SH-SY5Y (cell line): Measurements from ENCODE around the gene PRTN3.

Source experiments
- GATA2 ChIP-seq: IDR thresholded peaks from 2 replicates; pipeline ENCODE4 v1.6.1; 2011; ENCODE audit warnings: mild to moderate bottlenecking, low read depth, low read length
- GATA3 ChIP-seq: IDR thresholded peaks from 2 replicates; pipeline ENCODE4 v1.6.1; 2011; ENCODE audit warnings: low read depth, mild to moderate bottlenecking, low read length, moderate library complexity

PRTN3 gene, protein sequence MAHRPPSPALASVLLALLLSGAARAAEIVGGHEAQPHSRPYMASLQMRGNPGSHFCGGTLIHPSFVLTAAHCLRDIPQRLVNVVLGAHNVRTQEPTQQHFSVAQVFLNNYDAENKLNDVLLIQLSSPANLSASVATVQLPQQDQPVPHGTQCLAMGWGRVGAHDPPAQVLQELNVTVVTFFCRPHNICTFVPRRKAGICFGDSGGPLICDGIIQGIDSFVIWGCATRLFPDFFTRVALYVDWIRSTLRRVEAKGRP

DNA sequence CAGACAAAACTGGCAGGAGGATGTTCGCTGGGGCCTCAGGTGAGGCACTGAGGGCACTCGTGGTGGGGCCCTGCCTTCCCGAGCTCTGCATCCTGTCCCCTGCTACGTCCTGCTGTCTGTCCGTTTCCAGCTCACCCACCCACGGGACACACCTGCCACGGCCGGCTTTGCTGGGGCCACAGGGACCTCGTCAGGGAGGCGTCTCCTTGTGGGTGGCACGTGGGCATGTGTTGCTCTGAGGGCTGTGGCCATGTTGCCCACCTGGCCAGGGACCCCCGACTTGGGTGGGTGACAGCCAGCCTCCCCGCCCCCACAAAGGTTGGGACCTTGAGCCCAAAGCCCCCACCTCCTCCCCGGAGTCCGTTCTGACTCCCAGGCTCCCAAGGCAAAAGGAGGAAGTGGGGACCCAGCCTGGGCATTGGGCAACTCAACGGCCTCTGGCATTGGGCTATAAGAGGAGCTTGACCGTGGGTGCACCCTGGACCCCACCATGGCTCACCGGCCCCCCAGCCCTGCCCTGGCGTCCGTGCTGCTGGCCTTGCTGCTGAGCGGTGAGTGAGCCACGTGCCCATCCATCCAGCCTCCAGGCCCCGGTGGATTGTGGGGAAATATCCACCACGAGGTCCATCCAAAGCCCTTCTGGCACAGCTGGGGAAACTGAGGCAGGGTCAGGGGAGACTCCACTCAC lies at the start of gene PRTN3:
Gene PRTN3 (plus strand): TSS at position 481 of the 688 bp plus-strand sequence. CDS start 10 bp downstream, at position 491.
- TF ChIP-seq GATA2 (no peak), GATA3 (no peak)

DNA sequence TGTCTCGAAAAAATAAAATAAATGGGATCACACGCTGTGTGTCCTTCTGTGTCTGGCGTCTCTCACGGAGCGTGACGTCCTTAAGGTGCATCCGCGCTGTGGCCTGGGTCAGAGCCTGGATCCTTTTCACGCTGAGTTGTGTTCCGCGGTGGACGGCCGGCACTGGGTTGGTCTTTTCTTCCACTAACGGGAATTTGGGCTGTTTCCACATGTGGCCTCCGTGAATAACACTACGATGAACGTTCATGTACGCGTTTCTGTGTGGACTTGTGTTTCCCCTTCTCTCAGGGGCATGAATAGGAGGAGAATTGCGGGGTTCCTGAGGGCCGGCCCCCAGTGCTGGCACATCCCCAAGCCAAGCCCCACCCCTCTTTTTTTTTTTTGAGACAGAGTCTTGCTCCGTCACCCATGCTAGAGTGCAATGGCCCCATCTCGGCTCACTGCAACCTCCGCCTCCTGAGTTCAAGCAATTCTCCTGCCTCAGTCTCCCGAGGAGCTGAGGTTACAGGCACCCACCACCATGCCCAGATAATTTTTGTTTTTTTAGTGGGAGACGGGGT lies 49.7 kb upstream of the PRTN3 start:
- TF ChIP-seq GATA3 = no peak
- TF ChIP-seq GATA2 = no peak

DNA sequence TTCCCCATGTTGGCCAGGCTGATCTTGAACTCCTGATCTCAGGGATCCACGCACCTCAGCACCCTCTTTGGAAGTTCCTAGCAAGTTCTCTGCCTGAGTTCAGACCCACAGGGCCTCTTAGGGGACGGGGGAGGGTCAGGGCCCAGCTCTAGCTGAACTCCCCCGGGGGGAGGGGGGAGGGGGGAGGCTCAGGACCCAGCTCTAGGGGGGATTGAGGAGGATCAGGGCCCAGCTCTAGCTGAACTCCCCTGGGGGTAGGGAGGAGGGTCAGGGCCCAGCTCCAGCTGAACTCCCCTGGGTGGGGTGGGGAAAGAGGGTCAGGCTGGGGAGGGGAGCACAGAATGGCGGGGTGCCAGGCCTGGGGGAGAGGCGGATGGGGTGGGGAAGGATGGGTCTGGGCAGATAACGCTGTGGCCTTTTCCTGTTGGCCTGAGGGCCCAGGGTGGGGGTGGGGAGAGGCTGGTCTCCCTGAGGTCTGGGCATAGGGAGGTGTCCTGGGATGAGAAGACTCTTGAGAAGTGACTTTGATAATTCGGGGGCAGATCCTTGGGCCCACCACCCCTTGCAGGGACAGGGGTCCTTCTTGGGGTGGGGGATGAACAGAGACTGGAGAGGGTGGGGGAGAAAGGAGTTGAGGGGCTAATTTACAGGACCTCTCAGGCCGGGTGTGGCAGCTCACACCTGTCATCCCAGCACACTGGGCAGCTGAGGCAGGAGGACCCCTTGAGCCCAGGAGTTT lies 49.1 kb upstream of the PRTN3 start:
- TF ChIP-seq GATA3 (no peak), GATA2 (no peak)

DNA sequence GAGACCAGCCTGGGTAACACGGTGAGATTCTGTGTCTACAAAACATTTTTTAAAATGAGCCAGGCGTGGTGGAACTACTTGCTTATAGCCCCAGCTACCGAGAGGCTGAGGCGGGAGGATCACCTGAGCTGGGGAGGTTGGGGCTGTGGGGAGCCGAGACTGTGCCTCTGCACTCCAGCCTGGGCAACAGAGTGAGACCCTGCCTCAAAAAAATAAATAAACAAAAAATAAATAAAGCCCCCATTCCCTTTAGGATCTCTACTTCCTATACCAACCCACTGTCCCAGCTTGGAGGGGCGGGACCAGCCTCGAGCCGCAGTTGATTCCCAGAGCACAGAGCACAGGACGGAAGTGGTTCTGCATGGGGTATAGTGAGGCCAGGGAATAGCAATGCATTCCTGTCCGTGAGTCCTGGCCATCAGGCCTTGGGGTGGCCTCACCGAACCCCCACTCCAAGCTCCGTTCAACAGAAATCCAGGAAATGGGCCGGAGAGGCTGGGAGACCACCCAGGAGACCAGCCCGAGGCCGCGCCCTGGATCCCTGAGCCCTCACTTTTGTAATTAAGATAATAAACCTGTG lies 48.4 kb upstream of the PRTN3 start:
- TF ChIP-seq GATA2 = no peak
- no peak for TF ChIP-seq GATA3

DNA sequence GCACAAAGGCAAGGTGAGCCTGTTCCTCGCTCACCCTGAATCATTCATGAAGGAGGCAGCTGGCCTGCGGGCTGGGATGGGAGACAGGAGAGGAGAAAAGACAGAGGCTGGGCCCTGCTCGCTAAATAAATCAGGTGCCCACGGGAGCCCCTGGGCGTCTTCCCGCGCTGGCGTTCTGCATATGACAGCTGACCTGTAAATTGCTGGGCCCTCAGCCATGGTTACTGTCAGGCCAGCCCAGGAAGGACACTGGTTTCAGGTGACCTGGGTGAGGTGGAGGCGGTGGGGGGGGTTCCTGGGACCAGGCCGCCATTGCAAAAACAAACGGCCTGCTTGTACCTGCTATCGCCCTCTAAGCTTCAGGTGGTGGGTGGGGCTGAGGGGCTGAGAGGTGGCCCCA lies 47.0 kb upstream of the PRTN3 start:
- TF ChIP-seq GATA2 (no peak), GATA3 (no peak)

DNA sequence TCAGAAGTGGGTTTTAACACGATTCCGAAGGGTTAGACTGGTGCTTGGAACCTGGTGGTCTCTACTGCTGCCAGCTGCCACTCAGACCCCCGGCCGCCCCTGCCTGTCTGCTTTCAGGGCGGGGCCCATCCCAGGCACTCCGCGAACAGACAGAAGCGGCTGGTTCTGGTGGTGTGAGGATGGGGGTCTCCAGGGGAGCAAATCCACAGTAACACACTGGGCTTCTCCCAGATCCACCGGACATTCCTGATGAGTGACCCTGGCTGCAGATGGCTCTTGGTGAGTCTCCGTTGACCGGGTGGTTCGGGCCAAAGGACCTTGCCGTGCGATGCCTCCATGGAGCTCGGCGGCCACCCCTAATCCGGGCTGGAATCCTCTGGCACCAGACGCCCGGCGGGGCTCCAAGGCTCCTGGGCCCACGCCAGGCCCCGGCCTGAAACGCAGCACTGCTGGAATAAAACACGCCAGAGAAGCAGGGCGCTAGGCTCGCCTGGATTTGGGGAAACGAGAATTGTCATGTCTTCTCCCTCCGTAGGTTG lies 45.7 kb upstream of the PRTN3 start:
- TF ChIP-seq GATA2 (no peak), GATA3 (no peak)

DNA sequence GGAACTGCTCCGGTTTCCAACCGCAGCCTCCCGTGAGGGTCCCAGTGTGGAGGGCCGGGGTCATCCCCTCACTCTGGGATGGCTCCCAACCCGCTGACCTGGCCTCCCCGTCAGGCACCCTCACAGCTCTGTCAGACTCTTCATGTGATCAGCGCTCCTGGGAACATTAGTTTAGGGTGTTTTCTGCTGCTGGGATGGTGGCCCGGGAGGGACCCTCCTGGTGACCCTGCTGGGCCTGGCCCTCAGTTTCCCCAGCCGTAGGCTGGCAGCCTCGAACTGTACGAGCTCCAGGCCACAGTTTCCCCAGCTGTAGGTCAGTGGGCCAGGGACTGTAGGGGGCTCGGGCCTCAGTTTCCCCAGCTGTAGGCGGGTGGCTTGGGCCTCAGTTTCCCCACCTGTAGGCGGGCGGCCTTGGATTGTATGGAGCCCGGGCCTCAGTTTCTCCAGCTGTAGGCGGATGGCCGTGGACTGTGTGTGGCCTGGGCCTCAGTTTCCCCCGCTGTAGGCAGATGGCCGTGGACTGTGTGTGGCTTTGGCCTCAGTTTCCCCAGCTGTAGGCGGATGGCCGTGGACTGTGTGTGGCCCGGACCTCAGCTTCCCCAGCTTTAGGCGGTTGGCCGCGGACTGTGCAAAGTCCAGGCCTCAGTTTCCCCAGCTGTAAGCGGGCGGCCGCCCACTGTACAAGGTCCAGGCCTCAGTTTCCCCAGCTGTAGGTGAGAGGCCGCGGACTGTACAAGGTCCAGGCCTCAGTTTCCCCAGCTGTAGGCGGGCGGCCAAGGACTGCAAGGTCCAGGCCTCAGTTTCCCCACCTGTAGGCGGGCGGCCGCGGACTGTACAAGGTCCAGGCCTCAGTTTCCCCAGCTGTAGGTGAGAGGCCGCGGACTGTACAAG lies 44.9 kb upstream of the PRTN3 start:
- no peak for TF ChIP-seq GATA3
- TF ChIP-seq GATA2 = no peak

DNA sequence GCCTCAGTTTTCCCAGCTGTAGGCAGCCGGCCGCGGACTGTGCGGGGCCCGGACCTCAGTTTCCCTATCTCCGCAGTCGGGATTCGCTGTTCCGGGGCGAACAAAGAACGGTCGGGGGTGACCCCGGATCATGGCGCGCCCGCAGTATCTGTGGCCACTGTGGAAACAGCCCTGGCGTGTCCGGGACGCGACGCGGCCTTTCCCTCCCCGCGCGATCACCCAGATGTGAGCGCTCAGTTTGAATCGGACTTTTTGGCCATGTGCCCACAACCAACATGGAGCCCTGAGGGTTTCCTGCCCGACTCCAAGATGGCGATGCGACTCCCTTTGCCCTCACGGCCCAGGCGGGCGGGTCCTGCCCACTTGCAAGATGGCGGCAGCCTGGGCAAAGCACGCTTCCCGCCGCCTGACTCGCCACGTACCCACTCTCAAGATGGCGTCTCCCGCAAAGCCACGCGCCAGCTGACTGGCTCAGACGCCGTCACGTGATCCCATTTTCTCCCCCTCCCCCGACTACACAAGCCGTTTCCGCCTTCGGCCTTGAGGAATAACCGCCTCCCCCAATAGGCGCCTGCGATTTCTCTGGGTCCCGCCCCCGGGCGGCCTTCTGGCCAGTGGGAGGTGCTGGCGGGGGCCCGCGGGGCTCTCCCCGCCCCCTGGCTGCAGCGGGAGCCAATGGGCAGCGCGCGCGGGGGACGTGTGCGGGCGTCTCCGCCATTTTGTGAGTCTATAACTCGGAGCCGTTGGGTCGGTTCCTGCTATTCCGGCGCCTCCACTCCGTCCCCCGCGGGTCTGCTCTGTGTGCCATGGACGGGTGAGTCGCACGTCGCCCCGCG lies 43.9 kb upstream of the PRTN3 start, which contains the start of gene PTBP1:
Gene PTBP1 (plus strand): TSS at position 761 of the 836 bp plus-strand sequence. CDS start 46 bp downstream, at position 807.
- no peak for TF ChIP-seq GATA3

DNA sequence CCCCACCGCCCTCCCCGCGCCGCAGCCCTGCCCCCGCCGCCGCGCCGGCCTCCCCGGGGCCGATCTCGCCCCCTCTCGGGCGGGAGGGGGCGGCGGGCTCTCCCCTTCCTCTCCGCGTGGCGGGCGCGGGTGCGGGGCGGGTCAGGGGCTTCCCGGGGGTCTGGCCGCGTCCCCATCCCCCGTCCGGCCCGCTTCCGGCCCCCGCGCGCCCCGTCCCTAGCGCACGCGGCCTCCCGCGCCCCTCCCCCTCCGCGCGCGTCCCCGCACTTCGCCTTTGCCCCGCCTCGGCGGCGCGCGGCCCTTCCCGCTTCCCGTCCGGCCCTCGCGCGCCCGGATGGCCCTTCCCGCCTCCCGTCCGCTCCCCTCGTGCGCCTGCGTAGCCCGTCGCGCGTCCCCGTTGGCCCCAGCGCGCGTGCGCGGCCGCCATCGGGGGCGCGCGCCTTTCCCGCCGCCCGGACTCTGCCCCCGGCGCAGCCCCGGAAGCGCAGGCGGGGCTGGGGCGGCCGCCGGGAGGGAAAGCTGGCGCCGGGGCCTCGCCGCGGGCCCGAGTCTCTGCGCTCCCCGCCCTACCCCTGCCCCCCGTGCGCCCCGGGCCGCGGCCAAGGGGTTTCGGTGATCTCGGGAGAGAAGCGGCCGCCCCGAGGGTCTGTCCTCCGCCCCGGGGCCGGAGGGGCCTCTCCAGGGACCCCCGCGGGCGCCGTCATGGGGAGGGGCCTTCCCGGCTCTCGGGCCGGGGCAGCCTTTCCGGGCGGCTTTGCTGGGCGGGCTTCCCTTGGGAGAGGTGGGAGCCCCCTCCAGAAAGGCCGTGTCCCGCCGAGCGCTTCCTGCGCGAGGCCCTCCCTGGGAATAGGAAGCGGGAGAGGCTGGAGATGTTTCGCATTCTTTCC lies 43.0 kb upstream of the PRTN3 start:
- TF ChIP-seq GATA3 (no peak), GATA2 (no peak)

DNA sequence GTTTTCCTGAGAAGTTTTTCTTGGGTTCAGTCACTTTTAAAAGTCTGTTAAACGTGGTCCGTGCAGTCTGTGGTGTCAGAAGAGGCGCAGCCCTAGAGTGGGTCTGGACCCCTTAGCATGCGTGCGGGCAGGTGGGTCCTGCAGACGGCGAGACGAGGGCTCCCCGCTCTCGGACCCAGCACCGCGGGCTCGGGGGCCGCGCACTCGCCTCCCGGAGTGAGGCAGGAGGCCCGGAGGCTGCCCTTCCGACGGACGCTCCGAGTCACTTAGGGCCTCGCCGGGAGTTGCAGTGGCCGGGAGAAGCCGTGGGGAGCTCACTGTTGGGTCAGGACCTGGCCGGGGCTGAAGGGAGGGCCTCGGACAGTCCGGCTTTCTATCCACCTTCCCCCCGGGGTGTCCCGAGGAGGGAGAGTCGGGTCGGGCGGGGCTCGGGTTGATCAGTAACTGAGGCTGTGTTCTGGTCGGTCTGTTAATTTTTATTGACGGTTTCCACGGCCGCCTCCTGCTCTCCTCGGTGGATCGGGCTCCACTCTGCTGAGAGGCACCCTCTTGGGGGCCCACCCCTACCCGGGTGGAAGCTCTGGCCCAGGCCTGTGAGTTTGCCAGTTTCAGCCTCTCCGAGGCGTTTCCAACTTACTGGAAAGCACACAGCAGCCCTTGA lies 42.3 kb upstream of the PRTN3 start:
- TF ChIP-seq GATA2 (no peak), GATA3 (no peak)

DNA sequence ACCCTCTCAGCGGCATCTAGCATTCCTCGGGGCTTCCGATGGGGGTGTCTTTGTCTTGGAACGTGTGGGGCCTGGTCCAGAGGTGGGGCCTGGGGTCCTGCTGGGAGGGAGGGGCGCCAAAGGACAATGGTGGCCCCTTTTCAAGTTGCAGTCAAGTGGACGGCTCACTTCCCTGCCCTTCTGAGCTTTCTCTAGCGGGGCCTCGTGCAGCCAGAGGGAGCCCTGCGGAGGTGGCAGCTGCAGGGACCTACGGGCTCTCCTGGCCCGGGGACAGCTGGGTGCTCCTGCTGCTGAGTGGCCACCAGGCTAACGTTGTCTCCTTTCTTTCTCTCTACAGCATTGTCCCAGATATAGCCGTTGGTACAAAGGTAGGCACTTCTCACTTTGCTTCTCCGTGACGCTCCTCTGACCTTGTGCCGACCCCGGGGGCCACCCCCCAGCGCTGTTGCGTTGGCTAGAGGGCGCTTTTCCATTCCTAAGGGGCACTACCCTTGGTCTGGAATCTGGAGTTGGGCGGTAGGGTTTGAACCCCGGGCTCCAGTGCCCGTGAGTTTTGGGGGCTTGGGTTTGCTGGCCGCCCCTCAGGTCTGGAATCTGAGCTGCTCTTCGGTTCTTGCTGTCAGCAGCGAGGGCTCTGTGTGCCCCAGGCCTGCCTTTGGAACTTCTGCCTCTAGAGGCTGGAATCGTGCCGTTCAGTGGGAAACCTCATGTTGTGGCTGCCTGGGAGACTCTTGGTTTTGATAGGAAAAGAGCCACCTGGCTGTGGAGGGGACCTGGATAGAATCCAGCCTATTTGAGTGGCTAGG lies 41.5 kb upstream of the PRTN3 start:
- TF ChIP-seq GATA3 (no peak), GATA2 (no peak)
